ENCODE measurements around the gene CCNF.

DNA sequence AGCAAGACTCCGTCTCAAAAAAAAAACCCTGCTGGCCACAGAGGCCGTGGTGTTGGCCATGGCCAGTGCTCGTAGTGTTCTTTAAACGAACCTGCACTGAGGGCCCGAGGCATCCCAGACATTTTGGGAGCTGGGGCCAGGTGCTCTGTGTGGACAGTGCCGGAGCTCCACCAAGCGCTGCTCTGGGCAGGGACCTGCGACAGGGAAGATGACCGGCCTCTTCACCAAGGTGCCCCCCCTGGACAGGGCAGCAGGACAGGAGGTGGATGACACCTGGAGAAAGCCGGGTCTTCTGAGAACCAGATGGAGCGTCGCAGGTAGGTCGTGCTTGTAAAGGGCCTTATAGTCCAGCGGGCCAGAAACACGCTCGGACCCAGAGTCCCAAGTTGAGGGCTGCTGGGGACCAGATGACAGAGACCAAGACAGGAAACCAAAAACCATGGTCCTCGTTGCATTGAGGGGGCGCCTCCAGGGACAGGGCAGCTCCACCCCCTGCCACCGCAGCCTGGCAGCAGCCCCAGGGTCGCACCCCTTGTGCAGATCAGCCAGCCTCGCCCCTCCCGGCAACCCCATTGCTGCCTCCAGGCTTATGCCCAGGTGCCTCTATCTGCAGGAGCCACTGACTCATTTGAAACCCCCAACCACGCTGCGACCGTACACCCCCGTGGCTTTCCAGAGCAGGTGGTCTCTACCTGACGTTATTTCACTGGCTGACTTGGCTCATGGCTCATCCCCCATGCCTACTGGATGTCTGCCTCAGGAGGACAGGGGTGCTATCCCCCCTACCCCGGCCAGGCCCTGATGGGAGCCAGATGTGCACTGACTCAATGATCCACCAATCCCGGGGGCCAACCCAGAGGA, 37.6 kb downstream of the CCNF start:
- TF ChIP-seq, protein P1, sequence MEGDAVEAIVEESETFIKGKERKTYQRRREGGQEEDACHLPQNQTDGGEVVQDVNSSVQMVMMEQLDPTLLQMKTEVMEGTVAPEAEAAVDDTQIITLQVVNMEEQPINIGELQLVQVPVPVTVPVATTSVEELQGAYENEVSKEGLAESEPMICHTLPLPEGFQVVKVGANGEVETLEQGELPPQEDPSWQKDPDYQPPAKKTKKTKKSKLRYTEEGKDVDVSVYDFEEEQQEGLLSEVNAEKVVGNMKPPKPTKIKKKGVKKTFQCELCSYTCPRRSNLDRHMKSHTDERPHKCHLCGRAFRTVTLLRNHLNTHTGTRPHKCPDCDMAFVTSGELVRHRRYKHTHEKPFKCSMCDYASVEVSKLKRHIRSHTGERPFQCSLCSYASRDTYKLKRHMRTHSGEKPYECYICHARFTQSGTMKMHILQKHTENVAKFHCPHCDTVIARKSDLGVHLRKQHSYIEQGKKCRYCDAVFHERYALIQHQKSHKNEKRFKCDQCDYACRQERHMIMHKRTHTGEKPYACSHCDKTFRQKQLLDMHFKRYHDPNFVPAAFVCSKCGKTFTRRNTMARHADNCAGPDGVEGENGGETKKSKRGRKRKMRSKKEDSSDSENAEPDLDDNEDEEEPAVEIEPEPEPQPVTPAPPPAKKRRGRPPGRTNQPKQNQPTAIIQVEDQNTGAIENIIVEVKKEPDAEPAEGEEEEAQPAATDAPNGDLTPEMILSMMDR (IDR thresholded peaks at IDR 0.05): no peak
- no peak for TF ChIP-seq POLR2A (IDR thresholded peaks at IDR 0.05)

Data from heart left ventricle (tissue), 13 donors.